ENCODE data around the gene NEU4. TPM values are rescaled to one million over a fixed set of nuclear protein-coding genes. Genes with fewer than 3 reads are reported as not detected.
"Not testable (repeated sequence)": the region's sequence is repeated elsewhere in the genome, so short reads cannot be mapped to it uniquely, and the experiment has no call there.

NEU4 gene
- total RNA-seq, 1 experiment from 2014 or later, result 2.2 TPM

- Mint-ChIP-seq H3K4me1 (no peaks in the 10 kb centered on the region), H3K9me3 (peaks cover 40% of the 10 kb centered on the region), H3K27ac (no peak overlapping the region), H3K4me3 (no peak overlapping the region), H3K27me3 (ENCODE audit: low read depth) (peaks cover 25% of the 10 kb centered on the region), H3K36me3 (peaks cover 13% of the 10 kb centered on the region)
- CTCF ChIA-PET, result no interaction called here
- TF ChIP-seq ETV6 (CRISPR knock-in tag; IDR thresholded peaks at IDR 0.05), result no peak
- TF ChIP-seq ZNF263 (CRISPR knock-in tag; IDR thresholded peaks at IDR 0.05; ENCODE audit: low read depth), result no peak
- ATAC-seq (no peak), DNase-seq (ENCODE audit: low spot score) (no peak)
- POLR2A ChIA-PET, result interaction anchor here (0.6 kb wide), 1 partner anchor 136 kb away, joined by 4 read pairs; no protein-coding TSS in a partner anchor
Measured at GRCh38 chr2:241827394-241827793, 18.4 kb downstream of the NEU4 start.

GRCh38 chr2:241833101-241833663, 24.2 kb downstream of the NEU4 start:
- H3K27ac Mint-ChIP-seq, result no peak overlapping the region
- DNase-seq (ENCODE audit: low spot score) (no peak), ATAC-seq (no peak)
- peaks cover 3% of the 10 kb centered on the region; the same call in 1 of the 2 replicates for H3K27me3 Mint-ChIP-seq (ENCODE audit: low read depth)
- ChIA-PET CTCF (no interaction called here), POLR2A (interaction anchor here (0.6 kb wide), 1 partner anchor 11 kb away, joined by 8 read pairs; no protein-coding TSS in a partner anchor)
- no peak overlapping the region for H3K4me3 Mint-ChIP-seq
- no peaks in the 10 kb centered on the region for H3K36me3 Mint-ChIP-seq
- no peak for TF ChIP-seq STAT6 (CRISPR knock-in tag; conservative IDR thresholded peaks at IDR 0.05; ENCODE audit: low read depth)
- peaks cover 6% of the 10 kb centered on the region for H3K4me1 Mint-ChIP-seq
- peaks cover 12% of the 10 kb centered on the region for H3K9me3 Mint-ChIP-seq

GRCh38 chr2:241833756-241834526, 24.9 kb downstream of the NEU4 start:
- peaks cover 10% of the 10 kb centered on the region for H3K9me3 Mint-ChIP-seq
- CTCF ChIA-PET, ATAC-seq: not testable (repeated sequence)

GRCh38 chr2:241834527-241835210, 25.7 kb downstream of the NEU4 start:
- ATAC-seq (no peak), DNase-seq (ENCODE audit: low spot score) (no peak)
- POLR2A ChIA-PET, result interaction anchor here (0.6 kb wide), 1 partner anchor 877 kb away, joined by 3 read pairs; no protein-coding TSS in a partner anchor
- H3K27ac Mint-ChIP-seq, result no peak overlapping the region
- no peak overlapping the region for H3K4me3 Mint-ChIP-seq
- peaks cover 3% of the 10 kb centered on the region; the same call in 1 of the 2 replicates for H3K27me3 Mint-ChIP-seq (ENCODE audit: low read depth)
- CTCF ChIA-PET, result no interaction called here
- H3K4me1 Mint-ChIP-seq, result peaks cover 6% of the 10 kb centered on the region
- TF ChIP-seq E2F1 (CRISPR knock-in tag; IDR thresholded peaks at IDR 0.05), result no peak
- TF ChIP-seq USF1 (CRISPR knock-in tag; IDR thresholded peaks at IDR 0.05), result no peak
- no peak for TF ChIP-seq ZNF138 (CRISPR knock-in tag; conservative IDR thresholded peaks at IDR 0.05)
- TF ChIP-seq TEAD4 (CRISPR knock-in tag; IDR thresholded peaks at IDR 0.05), result no peak
- no peak for TF ChIP-seq TCF7 (CRISPR knock-in tag; IDR thresholded peaks at IDR 0.05; ENCODE audit: low read depth)
- TF ChIP-seq ELF4 (CRISPR knock-in tag; IDR thresholded peaks at IDR 0.05; ENCODE audit: low read depth), result no peak
- TF ChIP-seq CREB1 (CRISPR knock-in tag; IDR thresholded peaks at IDR 0.05), result no peak
- TF ChIP-seq NR1H2 (CRISPR knock-in tag; IDR thresholded peaks at IDR 0.05), result no peak
- TF ChIP-seq SOX15 (CRISPR knock-in tag; IDR thresholded peaks at IDR 0.05), result no peak
- no peak for TF ChIP-seq ZNF121 (CRISPR knock-in tag; IDR thresholded peaks at IDR 0.05)
- no peak for TF ChIP-seq FOXK1 (CRISPR knock-in tag; IDR thresholded peaks at IDR 0.05)
- no peak for TF ChIP-seq MLX (CRISPR knock-in tag; IDR thresholded peaks at IDR 0.05)
- TF ChIP-seq ZNF219 (CRISPR knock-in tag; IDR thresholded peaks at IDR 0.05; ENCODE audit: borderline replicate concordance), result no peak
- peaks cover 10% of the 10 kb centered on the region for H3K9me3 Mint-ChIP-seq
- no peaks in the 10 kb centered on the region for H3K36me3 Mint-ChIP-seq

More at GRCh38 chr2:241833756-241834526, 24.9 kb downstream of the NEU4 start:
- H3K4me3 Mint-ChIP-seq; DNase-seq (ENCODE audit: low spot score); H3K27ac Mint-ChIP-seq; H3K4me1 Mint-ChIP-seq; H3K27me3 Mint-ChIP-seq (ENCODE audit: low read depth); POLR2A ChIA-PET; H3K36me3 Mint-ChIP-seq: not testable (repeated sequence)
